GM19238 (cell line): ENCODE results near the gene MYL5.
"Not testable (repeated sequence)": the region's sequence is repeated elsewhere in the genome, so short reads cannot be mapped to it uniquely, and the experiment has no call there.

Experiments used
- DNase-seq: peaks from one replicate; pipeline ENCODE4 v3.0.0; 2011; ENCODE audit warnings: low spot score; ENCODE audit not compliant: insufficient read length

MYL5 gene

GRCh38 chr4:656436-657337 lies 17.7 kb upstream of the MYL5 start:
- no peak for DNase-seq

DNA sequence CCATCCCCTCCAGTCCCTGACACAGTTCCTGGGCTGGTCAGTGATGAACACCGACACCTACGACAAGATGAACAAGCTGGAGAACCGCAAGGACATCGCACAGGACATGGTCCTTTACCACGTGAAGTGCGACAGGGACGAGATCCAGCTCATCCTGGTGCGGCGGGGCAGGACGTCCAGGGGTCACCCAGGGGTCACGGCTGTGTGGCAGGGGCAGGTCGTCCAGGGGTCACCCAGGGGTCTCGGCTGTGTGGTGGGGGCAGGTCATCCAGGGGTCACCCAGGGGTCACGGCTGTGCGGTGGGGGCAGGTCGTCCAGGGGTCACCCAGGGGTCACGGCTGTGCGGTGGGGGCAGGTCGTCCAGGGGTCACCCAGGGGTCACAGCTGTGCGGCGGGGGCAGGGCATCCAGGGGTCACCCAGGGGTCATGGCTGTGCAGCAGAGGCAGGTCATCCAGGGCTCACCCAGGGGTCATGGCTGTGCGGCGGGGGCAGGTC lies 17.0 kb upstream of the MYL5 start:
- no peak for DNase-seq

- no peak for DNase-seq
Observed at GRCh38 chr4:657834-658667, 16.3 kb upstream of the MYL5 start.

- no peak for DNase-seq
Observed at GRCh38 chr4:658681-659667, 15.4 kb upstream of the MYL5 start.

DNA sequence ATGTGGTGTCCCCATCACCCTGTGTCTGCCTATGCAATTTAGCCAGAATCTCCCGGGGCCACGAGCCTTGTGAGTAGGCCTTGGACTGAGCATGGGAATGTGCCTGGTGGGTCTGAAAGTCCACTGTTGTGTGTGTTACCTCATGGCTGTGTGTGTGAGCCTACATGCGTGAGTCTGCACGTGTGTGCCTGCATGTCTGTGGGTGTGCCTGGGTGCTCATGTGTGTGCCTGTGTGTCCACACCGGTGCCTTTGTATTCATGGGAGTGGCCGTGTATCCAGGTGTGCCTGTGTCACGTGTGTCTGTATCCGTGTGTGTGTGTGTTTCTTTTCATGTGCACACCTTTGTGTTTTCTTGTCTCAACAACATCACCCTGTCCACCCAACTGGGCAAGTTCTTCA lies 14.5 kb upstream of the MYL5 start:
- DNase-seq = no peak

- DNase-seq = no peak
Observed at GRCh38 chr4:660401-660800, 13.9 kb upstream of the MYL5 start.

GRCh38 chr4:661231-661630 lies 13.1 kb upstream of the MYL5 start:
- DNase-seq = no peak

DNA sequence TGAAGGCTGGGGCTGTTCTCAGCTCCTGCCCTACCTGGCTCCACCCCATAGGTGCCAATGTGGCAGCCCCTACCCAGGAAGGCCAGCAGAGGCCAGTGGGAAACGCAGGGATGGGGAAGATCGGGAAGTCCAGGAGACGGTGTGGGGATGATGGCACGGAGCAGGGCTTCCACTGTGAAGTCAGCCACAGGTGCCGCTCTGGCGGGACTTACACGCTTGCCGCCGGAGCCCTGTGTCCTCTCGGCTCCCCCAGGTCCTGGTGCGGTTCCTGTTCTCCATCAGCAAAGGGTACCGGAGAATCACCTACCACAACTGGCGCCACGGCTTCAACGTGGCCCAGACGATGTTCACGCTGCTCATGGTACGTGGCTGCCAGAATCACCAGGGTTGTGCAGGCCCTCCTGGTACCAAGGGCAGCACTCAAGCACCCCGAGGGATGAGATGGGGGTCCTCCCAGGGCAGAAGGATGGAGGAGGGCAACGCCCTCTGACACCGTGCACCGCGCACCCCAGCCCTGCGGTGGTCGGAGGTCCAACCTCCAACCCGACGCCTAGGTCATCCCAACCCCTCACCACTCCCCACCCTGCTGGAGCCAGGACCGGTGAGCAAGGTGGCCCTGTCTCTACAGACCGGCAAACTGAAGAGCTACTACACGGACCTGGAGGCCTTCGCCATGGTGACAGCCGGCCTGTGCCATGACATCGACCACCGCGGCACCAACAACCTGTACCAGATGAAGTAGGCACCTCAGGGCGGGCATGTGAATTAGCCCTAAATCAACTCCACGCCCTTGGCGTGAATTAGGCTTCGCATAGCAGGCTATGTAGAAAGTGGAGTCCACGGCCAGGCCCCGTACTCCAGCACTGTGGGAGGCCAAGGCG lies 12.2 kb upstream of the MYL5 start:
- no peak for DNase-seq

DNA sequence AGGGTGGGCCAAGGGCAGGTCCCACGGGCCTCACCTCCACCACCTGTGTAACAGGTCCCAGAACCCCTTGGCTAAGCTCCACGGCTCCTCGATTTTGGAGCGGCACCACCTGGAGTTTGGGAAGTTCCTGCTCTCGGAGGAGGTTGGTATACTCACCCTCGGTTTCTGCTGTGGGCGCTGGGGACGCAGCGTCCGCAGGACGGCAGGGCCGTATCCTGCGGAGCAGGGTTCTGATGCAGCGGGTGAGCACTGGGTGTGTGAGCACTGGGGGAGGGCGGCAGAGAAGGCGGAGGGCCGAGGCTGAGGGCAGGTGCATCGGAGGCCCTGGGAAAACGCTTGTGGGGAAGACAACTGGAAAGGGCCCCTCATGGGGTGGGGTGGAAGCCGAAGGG lies 11.3 kb upstream of the MYL5 start:
- no peak for DNase-seq

DNA sequence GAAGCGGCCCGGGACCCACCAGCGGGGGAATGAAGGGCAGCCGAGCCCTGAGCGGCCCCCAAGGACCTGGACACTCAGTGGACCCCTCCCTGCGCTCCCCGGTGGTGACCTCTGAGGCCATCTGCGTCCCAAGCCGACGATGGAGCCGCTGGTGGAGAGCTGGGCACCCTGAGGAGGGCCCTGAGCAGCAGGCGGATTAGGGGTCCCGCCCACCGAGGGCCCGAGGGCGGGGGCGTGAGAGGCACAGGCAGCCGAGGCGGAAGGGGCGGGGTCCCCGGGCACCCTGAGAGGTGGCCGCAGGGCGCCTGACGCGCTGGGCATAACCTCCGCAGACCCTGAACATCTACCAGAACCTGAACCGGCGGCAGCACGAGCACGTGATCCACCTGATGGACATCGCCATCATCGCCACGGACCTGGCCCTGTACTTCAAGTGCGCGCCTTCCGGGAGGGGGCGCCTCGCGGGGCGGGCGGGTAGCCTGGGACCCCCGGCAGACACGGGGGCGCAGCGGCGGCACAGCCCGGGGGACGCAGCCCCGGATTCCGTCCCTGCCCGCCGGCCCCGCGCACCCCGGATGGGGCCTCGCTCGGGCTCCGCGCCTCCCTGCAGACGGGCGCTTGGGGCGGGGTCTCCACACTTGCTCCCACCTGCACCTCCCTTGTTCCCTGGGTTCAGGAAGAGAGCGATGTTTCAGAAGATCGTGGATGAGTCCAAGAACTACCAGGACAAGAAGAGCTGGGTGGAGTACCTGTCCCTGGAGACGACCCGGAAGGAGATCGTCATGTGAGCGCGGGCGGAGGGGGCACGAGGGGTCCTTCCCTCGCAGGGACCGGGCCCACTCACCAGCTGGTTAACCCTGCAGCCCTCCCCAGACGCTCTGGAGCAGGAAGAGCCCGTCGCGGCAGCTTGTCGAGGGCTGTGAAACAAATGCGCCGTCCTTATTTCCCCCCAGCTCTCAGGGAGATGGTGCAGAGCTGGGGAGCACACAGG lies 10.6 kb upstream of the MYL5 start:
- peak; percentile 78 for DNase-seq

GRCh38 chr4:664713-665231 lies 9.6 kb upstream of the MYL5 start:
- no peak for DNase-seq

- no peak for DNase-seq
Observed at GRCh38 chr4:665381-665750, 9.0 kb upstream of the MYL5 start.

GRCh38 chr4:665751-666435 lies 8.4 kb upstream of the MYL5 start:
- no peak for DNase-seq

- no peak for DNase-seq
Observed at GRCh38 chr4:666436-666810, 7.9 kb upstream of the MYL5 start.

DNA sequence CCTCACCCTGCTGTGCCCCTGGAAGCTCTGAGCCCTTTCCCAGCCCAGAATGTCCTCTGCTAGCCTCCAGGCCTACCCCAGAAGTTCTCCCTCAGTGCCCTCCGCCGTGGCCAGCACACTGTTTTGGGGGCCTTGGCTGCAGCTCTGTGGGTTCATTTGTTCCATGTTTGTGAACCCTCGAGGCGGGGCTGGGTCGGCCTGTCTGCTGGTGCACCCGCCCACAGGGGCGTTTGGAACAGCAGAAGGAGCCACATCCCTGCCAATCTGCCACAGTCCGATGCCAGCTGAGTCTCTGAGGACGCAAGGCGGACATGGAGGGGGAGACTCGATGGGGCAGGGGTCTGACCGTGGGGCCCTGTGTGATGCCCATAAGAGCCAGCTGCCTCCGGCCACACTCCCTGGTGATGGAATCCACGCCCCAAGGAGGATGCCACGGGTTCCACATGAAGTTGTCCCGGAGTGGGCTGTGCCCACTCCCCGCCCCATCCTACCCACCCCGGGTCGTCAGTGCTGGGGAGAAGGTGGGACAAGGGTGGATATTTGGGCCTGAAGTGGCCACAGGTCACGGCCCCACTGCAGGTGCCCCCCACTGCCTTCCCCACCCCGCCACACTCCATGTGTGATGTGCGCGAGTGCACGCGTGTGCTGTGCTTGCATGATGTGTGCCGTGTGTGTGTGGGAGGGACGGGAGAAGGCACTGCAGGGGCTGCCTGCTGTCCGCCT lies 7.4 kb upstream of the MYL5 start:
- no peak for DNase-seq

DNA sequence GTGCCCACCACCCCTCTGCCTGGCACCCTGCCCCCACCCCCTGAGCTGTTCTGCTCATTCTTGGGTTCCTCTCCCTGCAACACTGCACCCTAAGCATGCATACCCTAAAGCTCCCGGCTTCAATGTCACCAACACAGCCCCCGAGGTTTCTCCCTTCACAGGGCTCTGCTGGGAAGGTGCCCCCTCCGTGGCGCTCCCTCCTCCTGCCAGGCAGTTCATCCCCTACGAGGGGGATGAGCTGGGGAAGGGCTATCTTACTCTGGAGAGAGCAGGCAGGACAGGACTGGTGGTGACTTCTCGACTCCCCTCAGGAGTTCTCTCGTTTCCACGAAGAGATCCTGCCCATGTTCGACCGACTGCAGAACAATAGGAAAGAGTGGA lies 6.8 kb upstream of the MYL5 start:
- no peak for DNase-seq

GRCh38 chr4:668219-668618 lies 6.1 kb upstream of the MYL5 start:
- DNase-seq = not testable (repeated sequence)
